ENCODE measurements around the gene ATG9A. TPM values are rescaled to one million over a fixed set of nuclear protein-coding genes. Genes with fewer than 3 reads are reported as not detected.
"Not testable (repeated sequence)": the region's sequence is repeated elsewhere in the genome, so short reads cannot be mapped to it uniquely, and the experiment has no call there.

ATG9A gene
- total RNA-seq, 2 donors from 2014 or later, result 46.6 to 81.3 TPM

GRCh38 chr2:219261024-219261855 lies 31.8 kb upstream of the ATG9A start:
- peaks cover under 1% of the 10 kb centered on the region for H3K4me1 Mint-ChIP-seq
- H3K9me3 Mint-ChIP-seq, result no peaks in the 10 kb centered on the region
- H3K27ac Mint-ChIP-seq, result no peak overlapping the region
- no peak overlapping the region for H3K4me3 Mint-ChIP-seq
- H3K36me3 Mint-ChIP-seq (ENCODE audit: low read depth), result no peaks in the 10 kb centered on the region
- ATAC-seq (replicated peaks), result no peak
- peaks cover 5% of the 10 kb centered on the region for H3K27me3 Mint-ChIP-seq

GRCh38 chr2:219258942-219259341 lies 29.5 kb upstream of the ATG9A start:
- H3K9me3 Mint-ChIP-seq; H3K27me3 Mint-ChIP-seq; H3K4me3 Mint-ChIP-seq; H3K36me3 Mint-ChIP-seq (ENCODE audit: low read depth); ATAC-seq (replicated peaks); H3K27ac Mint-ChIP-seq; H3K4me1 Mint-ChIP-seq: not testable (repeated sequence)

- peak overlapping the region; percentile 89 for H3K27ac Mint-ChIP-seq
- peaks cover 27% of the 10 kb centered on the region for H3K4me1 Mint-ChIP-seq
- peaks cover 41% of the 10 kb centered on the region for H3K36me3 Mint-ChIP-seq (ENCODE audit: low read depth)
- ATAC-seq (replicated peaks), result peak; percentile 67
- H3K9me3 Mint-ChIP-seq, result no peaks in the 10 kb centered on the region
- H3K27me3 Mint-ChIP-seq, result no peaks in the 10 kb centered on the region
- H3K4me3 Mint-ChIP-seq, result peak overlapping the region; percentile 81
These were observed 25.3 kb upstream of the ATG9A start for GRCh38 chr2:219254590-219255201.

- ATAC-seq (replicated peaks), result peak; percentile 69
- Mint-ChIP-seq H3K4me1 (peaks cover 35% of the 10 kb centered on the region), H3K36me3 (ENCODE audit: low read depth) (peaks cover 48% of the 10 kb centered on the region), H3K9me3 (no peaks in the 10 kb centered on the region), H3K27me3 (no peaks in the 10 kb centered on the region), H3K4me3 (peak within 1 kb of the TSS; percentile 81), H3K27ac (peak within 1 kb of the TSS; percentile 95)
These were observed 24.5 kb upstream of the ATG9A start, which contains the start of gene TUBA4A for GRCh38 chr2:219253753-219254589. TSS of gene TUBA4A (minus strand) at chr2:219253918. CDS start at chr2:219253858, 60 bp downstream.

GRCh38 chr2:219252900-219253752 lies 23.7 kb upstream of the ATG9A start, which contains the start of gene TUBA4B:
TSS of gene TUBA4B (plus strand) at chr2:219253243. CDS start at chr2:219253408, 165 bp downstream.
- peak; percentile 4 for ATAC-seq (replicated peaks)
- Mint-ChIP-seq H3K4me1 (peaks cover 43% of the 10 kb centered on the region), H3K36me3 (ENCODE audit: low read depth) (peaks cover 56% of the 10 kb centered on the region), H3K27ac (peak within 1 kb of the TSS; percentile 95), H3K27me3 (no peaks in the 10 kb centered on the region), H3K9me3 (no peaks in the 10 kb centered on the region), H3K4me3 (peak within 1 kb of the TSS; percentile 81)

- no peak for ATAC-seq (replicated peaks)
- Mint-ChIP-seq H3K4me3 (peak overlapping the region; percentile 81), H3K9me3 (no peaks in the 10 kb centered on the region), H3K27me3 (no peaks in the 10 kb centered on the region), H3K4me1 (peaks cover 49% of the 10 kb centered on the region), H3K27ac (peak overlapping the region; percentile 95), H3K36me3 (ENCODE audit: low read depth) (peaks cover 62% of the 10 kb centered on the region)
These were observed 23.1 kb upstream of the ATG9A start for GRCh38 chr2:219252570-219252899.

GRCh38 chr2:219252084-219252483 lies 22.6 kb upstream of the ATG9A start:
- Mint-ChIP-seq H3K36me3 (ENCODE audit: low read depth) (peaks cover 66% of the 10 kb centered on the region), H3K27me3 (no peaks in the 10 kb centered on the region), H3K9me3 (no peaks in the 10 kb centered on the region), H3K27ac (peak overlapping the region; percentile 95), H3K4me1 (peaks cover 53% of the 10 kb centered on the region), H3K4me3 (peak overlapping the region; percentile 81)
- no peak for ATAC-seq (replicated peaks)

- ATAC-seq (replicated peaks), result no peak
- peaks cover 53% of the 10 kb centered on the region for H3K4me1 Mint-ChIP-seq
- H3K4me3 Mint-ChIP-seq, result peak overlapping the region; percentile 81
- no peaks in the 10 kb centered on the region for H3K27me3 Mint-ChIP-seq
- peaks cover 66% of the 10 kb centered on the region for H3K36me3 Mint-ChIP-seq (ENCODE audit: low read depth)
- H3K9me3 Mint-ChIP-seq, result no peaks in the 10 kb centered on the region
- H3K27ac Mint-ChIP-seq, result peak overlapping the region; percentile 95
These were observed 22.2 kb upstream of the ATG9A start for GRCh38 chr2:219251656-219252055.

- H3K27ac Mint-ChIP-seq, result peak overlapping the region; percentile 95
- no peaks in the 10 kb centered on the region for H3K9me3 Mint-ChIP-seq
These were observed 20.8 kb upstream of the ATG9A start for GRCh38 chr2:219250049-219250781.

GRCh38 chr2:219249203-219249980 lies 20.0 kb upstream of the ATG9A start:
- Mint-ChIP-seq H3K27me3 (no peaks in the 10 kb centered on the region), H3K4me3 (peak overlapping the region; percentile 81), H3K4me1 (peaks cover 45% of the 10 kb centered on the region), H3K9me3 (no peaks in the 10 kb centered on the region), H3K36me3 (ENCODE audit: low read depth) (peaks cover 75% of the 10 kb centered on the region), H3K27ac (peak overlapping the region; percentile 95)
- peak; percentile 2 for ATAC-seq (replicated peaks)

More at GRCh38 chr2:219250049-219250781, 20.8 kb upstream of the ATG9A start:
- Mint-ChIP-seq H3K36me3 (ENCODE audit: low read depth) (peaks cover 75% of the 10 kb centered on the region), H3K4me3 (peak overlapping the region; percentile 81), H3K4me1 (peaks cover 45% of the 10 kb centered on the region), H3K27me3 (no peaks in the 10 kb centered on the region)
- no peak for ATAC-seq (replicated peaks)

GRCh38 chr2:219248845-219249202 lies 19.4 kb upstream of the ATG9A start:
- ATAC-seq (replicated peaks), result no peak
- Mint-ChIP-seq H3K4me3 (peak overlapping the region; percentile 81), H3K9me3 (no peaks in the 10 kb centered on the region), H3K27ac (peak overlapping the region; percentile 95), H3K36me3 (ENCODE audit: low read depth) (peaks cover 75% of the 10 kb centered on the region), H3K27me3 (no peaks in the 10 kb centered on the region), H3K4me1 (peaks cover 45% of the 10 kb centered on the region)

GRCh38 chr2:219247678-219248642 lies 18.5 kb upstream of the ATG9A start:
- Mint-ChIP-seq H3K36me3 (ENCODE audit: low read depth) (peaks cover 67% of the 10 kb centered on the region), H3K4me1 (peaks cover 45% of the 10 kb centered on the region)

More at GRCh38 chr2:219247678-219248642, 18.5 kb upstream of the ATG9A start:
- Mint-ChIP-seq H3K9me3 (no peaks in the 10 kb centered on the region), H3K27me3 (no peaks in the 10 kb centered on the region), H3K27ac (peak overlapping the region; percentile 95), H3K4me3 (peak overlapping the region; percentile 81)
- ATAC-seq (replicated peaks), result peak; percentile 72

All from activated T-helper 17 cell treated with anti-CD3 and anti-CD28 coated beads, Interleukin-2, amount 50 U/mL, for 72 hours (primary cell).